ENCODE data around the gene TPPP2. TPM values are rescaled to one million over a fixed set of nuclear protein-coding genes. Genes with fewer than 3 reads are reported as not detected.
A peak's percentile ranks its signal among the peaks of the same experiment; 100 is the strongest.

TPPP2 gene
- total RNA-seq, 1 experiment from 2014 or later, result not detected

DNA sequence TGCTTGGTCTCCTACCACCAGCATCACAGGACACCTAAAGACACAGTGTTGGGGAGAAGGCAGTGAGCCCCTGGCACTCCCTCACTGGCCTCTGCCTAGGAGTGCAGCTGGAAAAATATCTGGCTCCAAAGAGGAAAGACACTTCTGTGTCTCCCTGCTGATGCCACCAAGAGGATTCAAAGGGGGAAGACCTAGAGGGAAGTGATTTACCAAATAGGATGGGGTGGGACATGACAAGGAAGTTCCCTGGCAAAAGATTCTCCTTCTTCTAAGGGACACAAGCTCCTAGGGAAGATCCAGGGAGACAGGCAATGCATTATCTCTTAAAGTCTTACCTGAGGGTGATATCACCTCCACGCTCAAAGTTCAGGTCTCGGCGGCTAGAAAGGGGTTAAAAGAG lies 11.2 kb upstream of the TPPP2 start:
- Histone ChIP-seq H2AFZ (no peak overlapping the region), H3K9me2 (ENCODE audit: insufficient read depth) (no peaks in the 10 kb centered on the region), H3F3A (ENCODE audit: insufficient read depth, low read depth) (no peaks in the 10 kb centered on the region), H3K4me2 (no peak overlapping the region), H3K9me3 (ENCODE audit: insufficient read depth, low read depth) (no peaks in the 10 kb centered on the region), H4K20me1 (ENCODE audit: insufficient read depth) (no peaks in the 10 kb centered on the region), H3K27me3 (ENCODE audit: insufficient read depth, low read depth) (no peaks in the 10 kb centered on the region), H3K27ac (no peak overlapping the region), H3K4me3 (no peak overlapping the region), H3K36me3 (ENCODE audit: low read depth) (no peaks in the 10 kb centered on the region), H3K4me1 (replicated peaks; ENCODE audit: insufficient read depth) (no peaks in the 10 kb centered on the region), H3K79me2 (ENCODE audit: low read depth) (no peaks in the 10 kb centered on the region)
- BruUV-seq (replicated peaks), result no TSS peak
- intact Hi-C loops (cut with micrococcal nuclease; ENCODE audit: unreplicated experiment), result loop anchor here (10.0 kb wide), 1 partner anchor 46 kb away; no protein-coding TSS in a partner anchor
- no peak for TF ChIP-seq EZH2 (IDR thresholded peaks at IDR 0.05; ENCODE audit: low read depth)
- TF ChIP-seq, protein P1, sequence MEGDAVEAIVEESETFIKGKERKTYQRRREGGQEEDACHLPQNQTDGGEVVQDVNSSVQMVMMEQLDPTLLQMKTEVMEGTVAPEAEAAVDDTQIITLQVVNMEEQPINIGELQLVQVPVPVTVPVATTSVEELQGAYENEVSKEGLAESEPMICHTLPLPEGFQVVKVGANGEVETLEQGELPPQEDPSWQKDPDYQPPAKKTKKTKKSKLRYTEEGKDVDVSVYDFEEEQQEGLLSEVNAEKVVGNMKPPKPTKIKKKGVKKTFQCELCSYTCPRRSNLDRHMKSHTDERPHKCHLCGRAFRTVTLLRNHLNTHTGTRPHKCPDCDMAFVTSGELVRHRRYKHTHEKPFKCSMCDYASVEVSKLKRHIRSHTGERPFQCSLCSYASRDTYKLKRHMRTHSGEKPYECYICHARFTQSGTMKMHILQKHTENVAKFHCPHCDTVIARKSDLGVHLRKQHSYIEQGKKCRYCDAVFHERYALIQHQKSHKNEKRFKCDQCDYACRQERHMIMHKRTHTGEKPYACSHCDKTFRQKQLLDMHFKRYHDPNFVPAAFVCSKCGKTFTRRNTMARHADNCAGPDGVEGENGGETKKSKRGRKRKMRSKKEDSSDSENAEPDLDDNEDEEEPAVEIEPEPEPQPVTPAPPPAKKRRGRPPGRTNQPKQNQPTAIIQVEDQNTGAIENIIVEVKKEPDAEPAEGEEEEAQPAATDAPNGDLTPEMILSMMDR (conservative IDR thresholded peaks at IDR 0.05), result no peak
- POLR2A ChIA-PET (ENCODE audit: unreplicated experiment), result no interaction called here
- no peak for DNase-seq
- CTCF ChIA-PET, result no interaction called here

GRCh38 chr14:21019366-21019765 lies 10.7 kb upstream of the TPPP2 start:
- H2AFZ ChIP-seq, result no peak overlapping the region
- CTCF ChIA-PET, result interaction anchor here (0.6 kb wide), 1 partner anchor 46 kb away, joined by 5 read pairs; no protein-coding TSS in a partner anchor
- H3K27ac ChIP-seq, result no peak overlapping the region
- intact Hi-C loops (cut with micrococcal nuclease; ENCODE audit: unreplicated experiment), result loop anchor here (10.0 kb wide), 1 partner anchor 45 kb away; no protein-coding TSS in a partner anchor
- no peaks in the 10 kb centered on the region for H3K27me3 ChIP-seq (ENCODE audit: insufficient read depth, low read depth)
- no peaks in the 10 kb centered on the region for H3K9me2 ChIP-seq (ENCODE audit: insufficient read depth)
- no peaks in the 10 kb centered on the region for H3K79me2 ChIP-seq (ENCODE audit: low read depth)
- no peak for TF ChIP-seq EZH2 (IDR thresholded peaks at IDR 0.05; ENCODE audit: low read depth)
- TF ChIP-seq, protein P1 (conservative IDR thresholded peaks at IDR 0.05), result no peak
- H3K4me2 ChIP-seq, result no peak overlapping the region
- BruUV-seq (replicated peaks), result no TSS peak
- POLR2A ChIA-PET (ENCODE audit: unreplicated experiment), result no interaction called here
- no peaks in the 10 kb centered on the region for H3F3A ChIP-seq (ENCODE audit: insufficient read depth, low read depth)
- H4K20me1 ChIP-seq (ENCODE audit: insufficient read depth), result no peaks in the 10 kb centered on the region
- no peaks in the 10 kb centered on the region for H3K36me3 ChIP-seq (ENCODE audit: low read depth)
- no peak overlapping the region for H3K4me3 ChIP-seq
- DNase-seq, result no peak
- 0 out of 2 replicates have a peak, but pooled peaks cover 5% of the 10 kb centered on the region for H3K4me1 ChIP-seq (replicated peaks; ENCODE audit: insufficient read depth)
- no peaks in the 10 kb centered on the region for H3K9me3 ChIP-seq (ENCODE audit: insufficient read depth, low read depth)

DNA sequence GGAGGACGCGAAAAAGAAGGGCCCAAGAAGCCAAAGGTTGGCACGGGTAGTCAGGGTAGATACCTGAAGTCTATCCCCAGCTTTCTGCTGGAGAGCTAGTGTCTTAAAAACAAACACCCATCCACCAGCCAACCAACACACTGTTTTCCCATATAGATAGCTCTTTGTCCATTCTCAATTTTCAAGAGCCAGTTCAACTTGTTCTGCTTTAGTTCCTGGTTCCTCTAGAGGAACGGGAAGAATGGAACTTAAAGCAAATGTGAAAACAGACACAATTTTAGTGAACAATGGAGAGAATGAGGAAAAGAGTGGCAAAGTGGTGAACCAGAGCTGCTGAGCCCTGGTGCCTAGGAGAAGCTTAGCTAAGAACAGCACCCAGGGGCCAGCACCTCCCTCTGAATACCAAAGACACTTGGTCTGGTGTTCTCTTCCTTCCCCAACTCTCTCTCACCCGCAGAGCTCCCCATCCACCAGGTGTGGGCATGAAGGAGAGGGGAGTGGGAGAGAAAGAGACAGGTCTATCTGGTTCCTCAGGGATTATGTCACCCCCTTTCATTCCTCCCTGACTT lies 9.0 kb upstream of the TPPP2 start:
- Histone ChIP-seq H3K27ac (no peak overlapping the region), H3K79me2 (ENCODE audit: low read depth) (no peaks in the 10 kb centered on the region), H3K4me2 (no peak overlapping the region), H3K4me1 (replicated peaks; ENCODE audit: insufficient read depth) (0 out of 2 replicates have a peak, but pooled peaks cover 6% of the 10 kb centered on the region), H3F3A (ENCODE audit: insufficient read depth, low read depth) (no peaks in the 10 kb centered on the region), H3K36me3 (ENCODE audit: low read depth) (no peaks in the 10 kb centered on the region), H3K27me3 (ENCODE audit: insufficient read depth, low read depth) (no peaks in the 10 kb centered on the region), H4K20me1 (ENCODE audit: insufficient read depth) (no peaks in the 10 kb centered on the region), H2AFZ (no peak overlapping the region), H3K9me2 (ENCODE audit: insufficient read depth) (no peaks in the 10 kb centered on the region), H3K4me3 (no peak overlapping the region), H3K9me3 (ENCODE audit: insufficient read depth, low read depth) (no peaks in the 10 kb centered on the region)
- peak in 1 of 2 experiments; percentile 51 for DNase-seq
- TF ChIP-seq, protein P1 (conservative IDR thresholded peaks at IDR 0.05), result no peak
- intact Hi-C loops (cut with micrococcal nuclease; ENCODE audit: unreplicated experiment), result no loop called here
- no TSS peak for BruUV-seq (replicated peaks)
- ChIA-PET CTCF (interaction anchor here (0.6 to 0.7 kb wide), 3 partner anchors 9 to 425 kb away, joined by 3 to 17 read pairs (median 5); no protein-coding TSS in a partner anchor), POLR2A (ENCODE audit: unreplicated experiment) (interaction anchor here (0.7 kb wide), 1 partner anchor 83 kb away, joined by 3 read pairs; no protein-coding TSS in a partner anchor)
